ENCODE data around the gene MMP25.

GRCh38 chr16:3027983-3028715 lies 18.2 kb upstream of the MMP25 start:
- TF ChIP-seq CTCF (IDR thresholded peaks at IDR 0.05) = peak; percentile 15 to 52 (median 45)
- no peak for TF ChIP-seq POLR2AphosphoS5 (IDR thresholded peaks at IDR 0.05; ENCODE audit: insufficient read depth in 1 of 2, low read depth in 1 of 2)
